IMR-90 (cell line): ENCODE data around the gene LZTFL1. TPM values are rescaled to one million over a fixed set of nuclear protein-coding genes. Genes with fewer than 3 reads are reported as not detected.

Source experiments
- ATAC-seq: fragments of 200-7000 bp; cut with Tn5 transposase; 2 replicates; pipeline ENCODE4 v1.9.1; 2020; ENCODE audit warnings: low read depth, mild to moderate bottlenecking, moderate library complexity
- BruUV-seq: library from RNA; stranded (reverse); fragments of 400-500 nt; replicated peaks from 2 replicates; lab custom pipeline; 2021; lab: Mats Ljungman, UMichigan
- CTCF ChIA-PET: fragments of 300-600 bp; formaldehyde crosslinking; extraction: SDS; loops from one replicate; lab custom pipeline; 2021; ENCODE audit warnings: antibody characterized with exemption; lab: Yijun Ruan, JAX
- POLR2A ChIA-PET: fragments of 300-600 bp; sonication (Branson Sonifier 250); formaldehyde crosslinking; loops from one replicate; lab custom pipeline; 2022; ENCODE audit warnings: antibody characterized with exemption; ENCODE audit not compliant: unreplicated experiment; lab: Charles Lee
- DNase-seq: peaks from one replicate; pipeline ENCODE4 v3.0.0; 2013
- H2AFZ ChIP-seq: replicated peaks from 2 replicates; pipeline ENCODE3; 2013; ENCODE audit warnings: low read length, mild to moderate bottlenecking; ENCODE audit not compliant: poor library complexity
- H2AK5ac ChIP-seq: 2 replicates; pipeline ENCODE4 v1.6.1; 2013; ENCODE audit warnings: low read depth, low read length, inconsistent platforms
- H2AK9ac ChIP-seq: replicated peaks from 2 replicates; pipeline ENCODE3; 2013; ENCODE audit warnings: mild to moderate bottlenecking, low read depth, low read length, moderate library complexity; ENCODE audit not compliant: poor library complexity
- H2BK120ac ChIP-seq: 2 replicates; pipeline ENCODE4 v1.6.1; 2013; ENCODE audit warnings: low read depth, low read length, inconsistent platforms
- H2BK15ac ChIP-seq: 3 replicates; pipeline ENCODE4 v1.6.1; 2013; ENCODE audit warnings: low read depth, low read length, inconsistent platforms
- H2BK20ac ChIP-seq: 2 replicates; pipeline ENCODE4 v1.6.1; 2013; ENCODE audit warnings: low read depth, mild to moderate bottlenecking, inconsistent platforms, low read length, moderate library complexity
- H2BK5ac ChIP-seq: 2 replicates; pipeline ENCODE4 v1.6.1; 2013; ENCODE audit warnings: mild to moderate bottlenecking, low read depth, low read length, inconsistent platforms; ENCODE audit not compliant: poor library complexity, severe bottlenecking
- H3K14ac ChIP-seq: replicated peaks from 2 replicates; pipeline ENCODE4 v1.6.1; 2013; ENCODE audit warnings: low read depth, low read length, inconsistent platforms
- H3K18ac ChIP-seq: 2 replicates; pipeline ENCODE4 v1.6.1; 2013; ENCODE audit warnings: low read depth, low read length, control low read depth
- H3K23ac ChIP-seq: 2 replicates; pipeline ENCODE4 v1.6.1; 2013; ENCODE audit warnings: low read depth, low read length, inconsistent platforms
- H3K27ac ChIP-seq: 2 replicates; pipeline ENCODE4 v1.5.1; 2013; ENCODE audit warnings: mild to moderate bottlenecking, control low read depth, low read length; ENCODE audit not compliant: insufficient read depth
- H3K27me3 ChIP-seq: 2 replicates; pipeline ENCODE4 v1.6.1; 2013; ENCODE audit warnings: low read length; ENCODE audit not compliant: control insufficient read depth, insufficient read depth
- H3K36me3 ChIP-seq: 2 replicates; pipeline ENCODE4 v1.6.1; 2013; ENCODE audit warnings: low read length, mixed read lengths; ENCODE audit not compliant: control insufficient read depth, insufficient read depth
- H3K4ac ChIP-seq: 2 replicates; pipeline ENCODE4 v1.6.1; 2013; ENCODE audit warnings: low read depth, low read length, inconsistent platforms
- H3K4me1 ChIP-seq: 2 replicates; pipeline ENCODE4 v1.6.1; 2013; ENCODE audit warnings: low read length, mixed read lengths; ENCODE audit not compliant: control insufficient read depth, insufficient read depth
- H3K4me2 ChIP-seq: 2 replicates; pipeline ENCODE4 v1.6.1; 2013; ENCODE audit warnings: low read depth, mild to moderate bottlenecking, control low read depth, low read length, moderate library complexity
- H3K4me3 ChIP-seq: 2 replicates; pipeline ENCODE4 v1.5.1; 2013; ENCODE audit warnings: low read depth, mild to moderate bottlenecking, control low read depth, low read length, moderate library complexity; ENCODE audit not compliant: insufficient read depth
- H3K56ac ChIP-seq: 2 replicates; pipeline ENCODE4 v1.6.1; 2013; ENCODE audit warnings: low read length, inconsistent platforms; ENCODE audit not compliant: insufficient read depth; ENCODE audit errors: extremely low read depth
- H3K79me1 ChIP-seq, 2 experiments: 2 replicates each; pipeline ENCODE4 v1.6.1; 2013; ENCODE audit warnings: low read length in 2 of 2, inconsistent platforms in 1 of 2, low read depth in 1 of 2
- H3K9ac ChIP-seq: 2 replicates; pipeline ENCODE4 v1.6.1; 2013; ENCODE audit warnings: low read depth, low read length, control low read depth
- H3K9me1 ChIP-seq: 2 replicates; pipeline ENCODE4 v1.6.1; 2013; ENCODE audit warnings: low read length, inconsistent platforms; ENCODE audit not compliant: insufficient read depth
- H3K9me3 ChIP-seq: 2 replicates; pipeline ENCODE4 v1.6.1; 2013; ENCODE audit warnings: low read length; ENCODE audit not compliant: control insufficient read depth, insufficient read depth
- H4K20me1 ChIP-seq: 2 replicates; pipeline ENCODE4 v1.6.1; 2013; ENCODE audit warnings: low read length, inconsistent platforms; ENCODE audit not compliant: insufficient read depth
- H4K5ac ChIP-seq: 2 replicates; pipeline ENCODE4 v1.6.1; 2013; ENCODE audit warnings: mild to moderate bottlenecking, low read depth, low read length, control low read depth
- H4K8ac ChIP-seq, 2 experiments: 2 replicates each; pipeline ENCODE4 v1.6.1; 2013; ENCODE audit warnings: low read depth in 2 of 2, low read length in 2 of 2, control low read depth in 1 of 2, inconsistent platforms in 1 of 2
- H4K91ac ChIP-seq: 2 replicates; pipeline ENCODE4 v1.6.1; 2013; ENCODE audit warnings: low read depth, low read length, inconsistent platforms; ENCODE audit not compliant: insufficient read depth
- BHLHE40 ChIP-seq: fragments of 150-350 bp; IDR thresholded peaks from 2 replicates; pipeline ENCODE4 v1.6.1; 2016; ENCODE audit warnings: mild to moderate bottlenecking, low read depth, low read length
- CTCF ChIP-seq: conservative IDR thresholded peaks from 2 replicates; pipeline ENCODE4 v1.5.1; 2012; ENCODE audit warnings: mild to moderate bottlenecking, low read depth, low read length, improper control_type of control experiment
- ELK1 ChIP-seq: fragments of 150-350 bp; IDR thresholded peaks from 2 replicates; pipeline ENCODE4 v1.6.1; 2016; ENCODE audit warnings: low read depth, mild to moderate bottlenecking, low read length, moderate library complexity, borderline replicate concordance
- FOS ChIP-seq: fragments of 150-350 bp; IDR thresholded peaks from 2 replicates; pipeline ENCODE4 v1.6.1; 2016; ENCODE audit warnings: low read depth, low read length
- MAFK ChIP-seq: IDR thresholded peaks from 2 replicates; pipeline ENCODE4 v1.6.1; 2012; ENCODE audit warnings: low read depth, low read length, improper control_type of control experiment
- MAZ ChIP-seq: IDR thresholded peaks from 2 replicates; pipeline ENCODE4 v1.6.1; 2012; ENCODE audit warnings: low read depth, mild to moderate bottlenecking, low read length, improper control_type of control experiment, moderate library complexity, borderline replicate concordance
- NFE2L2 ChIP-seq: fragments of 150-350 bp; IDR thresholded peaks from 2 replicates; pipeline ENCODE4 v1.6.1; 2016; ENCODE audit warnings: low read depth, mild to moderate bottlenecking, low read length
- POLR2A ChIP-seq: IDR thresholded peaks from 2 replicates; pipeline ENCODE4 v1.6.1; 2012; ENCODE audit warnings: mild to moderate bottlenecking, low read depth, low read length
- RCOR1 ChIP-seq: IDR thresholded peaks from 2 replicates; pipeline ENCODE4 v1.6.1; 2012; ENCODE audit warnings: mild to moderate bottlenecking, low read length, improper control_type of control experiment; ENCODE audit not compliant: insufficient replicate concordance
- RFX5 ChIP-seq: IDR thresholded peaks from 2 replicates; pipeline ENCODE4 v1.8.0; 2012; ENCODE audit warnings: low read depth, mild to moderate bottlenecking, low read length, moderate library complexity
- SMC3 ChIP-seq: fragments of 150-350 bp; IDR thresholded peaks from 2 replicates; pipeline ENCODE4 v1.6.1; 2016; ENCODE audit warnings: low read depth, mild to moderate bottlenecking, antibody characterized with exemption, low read length, moderate library complexity
- WGBS, 2 experiments: methylation state at CpG; one replicate each; pipeline versions ENCODE4 v1.1.5 to v1.1.7; 2013; ENCODE audit warnings: missing lambda C conversion rate in 2 of 2; ENCODE audit not compliant: insufficient read length in 1 of 2; ENCODE audit errors: extremely low coverage in 2 of 2; 5-methylcytosine and 5-hydroxymethylcytosine counted together
- dilution Hi-C: fragments of 300-500 bp; cut with HindIII; formaldehyde crosslinking; loops from one replicate; pipeline ENCODE4 v1.14.3; 2018; ENCODE audit warnings: low sequenced_read_pairs; ENCODE audit not compliant: unreplicated experiment
- in situ Hi-C: fragments of 300-500 bp; cut with MboI; formaldehyde crosslinking; loops from 3 replicates; pipeline ENCODE4 v1.14.3; 2019; ENCODE audit warnings: low sequenced_read_pairs, inconsistent platforms, mixed read lengths
- intact Hi-C: fragments of 100-400 bp; cut with micrococcal nuclease; formaldehyde crosslinking; loops from 2 replicates; pipeline ENCODE4 v1.10.0; 2022
- polyA plus RNA-seq, 3 experiments: library from polyadenylated mRNA; depleted of rRNA; stranded (reverse); fragments of >200 nt; gene quantifications; 2 replicates each; pipeline ENCODE4 v1.2.3, GENCODE V29; 2012; ENCODE audit warnings: low replicate concordance in 1 of 3
- total RNA-seq: library from RNA; depleted of rRNA; stranded (reverse); fragments of >200 nt; gene quantifications from 2 replicates; pipeline ENCODE4 v1.2.3, GENCODE V29; 2012
- TF ChIP-seq, protein P1 (sequence below): fragments of 150-350 bp; IDR thresholded peaks from 2 replicates; pipeline ENCODE4 v1.6.1; 2017; ENCODE audit warnings: mild to moderate bottlenecking, antibody characterized with exemption, low read length, low read depth

Gene LZTFL1
- total and polyA plus RNA-seq, 2 of the 4 experiments (the other 2 are of a cell fraction): 10.3 to 10.4 TPM

GRCh38 chr3:45792036-45792435 is 49.9 kb downstream of the LZTFL1 start:
- Histone ChIP-seq H4K91ac (no peak overlapping the region), H3K9ac (no peak overlapping the region), H3K36me3 (no peaks in the 10 kb centered on the region), H3K27ac (no peak overlapping the region), H3K56ac (no peak overlapping the region), H3K79me1 (no peaks in the 10 kb centered on the region), H2BK5ac (no peak overlapping the region), H2AK5ac (no peak overlapping the region), H3K14ac (no peak overlapping the region), H2BK20ac (no peak overlapping the region), H4K8ac (no peak overlapping the region), H4K20me1 (no peaks in the 10 kb centered on the region; the same call in 1 of the 2 replicates), H3K4ac (no peak overlapping the region), H3K4me2 (no peak overlapping the region), H2BK120ac (no peak overlapping the region), H2AK9ac (no peak overlapping the region), H3K18ac (no peak overlapping the region), H3K4me3 (no peak overlapping the region), H2BK15ac (no peak overlapping the region), H3K4me1 (peaks cover 5% of the 10 kb centered on the region; the same call in 1 of the 2 replicates), H3K9me1 (peaks cover 2% of the 10 kb centered on the region; the same call in 1 of the 2 replicates), H3K23ac (no peak overlapping the region), H4K5ac (no peak overlapping the region), H3K27me3 (peaks cover 78% of the 10 kb centered on the region), H2AFZ (no peak overlapping the region), H3K9me3 (peaks cover 6% of the 10 kb centered on the region)
- no CpG with 5 or more reads among the region's 2 CpGs for WGBS, 2 experiments
- CTCF ChIA-PET: no interaction called here
- POLR2A ChIA-PET: no interaction called here
- no peak for DNase-seq
- dilution Hi-C loops (no loop called here), intact Hi-C loops (no loop called here), in situ Hi-C loops (no loop called here)
- no TSS peak for BruUV-seq
- no peak for ATAC-seq
- TF ChIP-seq SMC3 (no peak), RCOR1 (no peak), FOS (no peak), NFE2L2 (no peak), POLR2A (no peak), CTCF (no peak), BHLHE40 (no peak), MAFK (no peak), RFX5 (no peak), MAZ (no peak), ELK1 (no peak)
- TF ChIP-seq, protein P1, sequence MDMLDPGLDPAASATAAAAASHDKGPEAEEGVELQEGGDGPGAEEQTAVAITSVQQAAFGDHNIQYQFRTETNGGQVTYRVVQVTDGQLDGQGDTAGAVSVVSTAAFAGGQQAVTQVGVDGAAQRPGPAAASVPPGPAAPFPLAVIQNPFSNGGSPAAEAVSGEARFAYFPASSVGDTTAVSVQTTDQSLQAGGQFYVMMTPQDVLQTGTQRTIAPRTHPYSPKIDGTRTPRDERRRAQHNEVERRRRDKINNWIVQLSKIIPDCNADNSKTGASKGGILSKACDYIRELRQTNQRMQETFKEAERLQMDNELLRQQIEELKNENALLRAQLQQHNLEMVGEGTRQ: no peak
